SK-N-SH (cell line): ENCODE results near the gene PCDHB9.
"Not testable (repeated sequence)": the region's sequence is repeated elsewhere in the genome, so short reads cannot be mapped to it uniquely, and the experiment has no call there.

Experiments
- FOXM1 ChIP-seq: IDR thresholded peaks from 2 replicates; pipeline ENCODE4 v1.4.0; 2012; ENCODE audit warnings: low read depth, mild to moderate bottlenecking
- POLR2AphosphoS5 ChIP-seq: IDR thresholded peaks from 2 replicates; pipeline ENCODE4 v1.6.1; 2012; ENCODE audit warnings: low read depth, low read length
- RAD21 ChIP-seq: IDR thresholded peaks from 2 replicates; pipeline ENCODE4 v1.6.1; 2012; ENCODE audit warnings: mild to moderate bottlenecking, low read length
- TF ChIP-seq, protein P1 (sequence below): IDR thresholded peaks from 2 replicates; pipeline ENCODE4; 2012
- TF ChIP-seq, protein P2 (sequence below): IDR thresholded peaks from 2 replicates; pipeline ENCODE4 v1.4.0; 2012; ENCODE audit warnings: low read depth
- TF ChIP-seq, protein P3 (sequence below): fragments of 200-600 bp; sonication (generic); IDR thresholded peaks from 2 replicates; pipeline ENCODE4 v1.6.1; 2017; ENCODE audit warnings: antibody characterized with exemption, mild to moderate bottlenecking, moderate library complexity
- TF ChIP-seq, protein P4 (sequence below): IDR thresholded peaks from 2 replicates; pipeline ENCODE4 v1.6.1; 2012; ENCODE audit warnings: mild to moderate bottlenecking, low read depth, low read length, moderate library complexity

DNA sequence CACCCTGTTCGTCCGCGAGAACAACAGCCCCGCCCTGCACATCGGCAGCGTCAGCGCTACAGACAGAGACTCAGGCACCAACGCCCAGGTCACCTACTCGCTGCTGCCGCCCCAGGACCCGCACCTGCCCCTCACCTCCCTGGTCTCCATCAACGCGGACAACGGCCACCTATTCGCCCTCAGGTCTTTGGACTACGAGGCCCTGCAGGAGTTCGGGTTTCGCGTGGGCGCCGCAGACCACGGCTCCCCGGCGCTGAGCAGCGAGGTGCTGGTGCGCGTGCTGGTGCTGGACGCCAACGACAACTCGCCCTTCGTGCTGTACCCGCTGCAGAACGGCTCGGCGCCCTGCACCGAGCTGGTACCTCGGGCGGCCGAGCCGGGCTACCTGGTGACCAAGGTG lies 49.0 kb downstream of the PCDHB9 start:
- TF ChIP-seq, protein P1, sequence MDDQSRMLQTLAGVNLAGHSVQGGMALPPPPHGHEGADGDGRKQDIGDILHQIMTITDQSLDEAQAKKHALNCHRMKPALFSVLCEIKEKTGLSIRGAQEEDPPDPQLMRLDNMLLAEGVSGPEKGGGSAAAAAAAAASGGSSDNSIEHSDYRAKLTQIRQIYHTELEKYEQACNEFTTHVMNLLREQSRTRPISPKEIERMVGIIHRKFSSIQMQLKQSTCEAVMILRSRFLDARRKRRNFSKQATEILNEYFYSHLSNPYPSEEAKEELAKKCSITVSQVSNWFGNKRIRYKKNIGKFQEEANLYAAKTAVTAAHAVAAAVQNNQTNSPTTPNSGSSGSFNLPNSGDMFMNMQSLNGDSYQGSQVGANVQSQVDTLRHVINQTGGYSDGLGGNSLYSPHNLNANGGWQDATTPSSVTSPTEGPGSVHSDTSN, result not testable (repeated sequence)
- TF ChIP-seq, protein P2, sequence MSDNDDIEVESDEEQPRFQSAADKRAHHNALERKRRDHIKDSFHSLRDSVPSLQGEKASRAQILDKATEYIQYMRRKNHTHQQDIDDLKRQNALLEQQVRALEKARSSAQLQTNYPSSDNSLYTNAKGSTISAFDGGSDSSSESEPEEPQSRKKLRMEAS, result not testable (repeated sequence)
- TF ChIP-seq, protein P3, sequence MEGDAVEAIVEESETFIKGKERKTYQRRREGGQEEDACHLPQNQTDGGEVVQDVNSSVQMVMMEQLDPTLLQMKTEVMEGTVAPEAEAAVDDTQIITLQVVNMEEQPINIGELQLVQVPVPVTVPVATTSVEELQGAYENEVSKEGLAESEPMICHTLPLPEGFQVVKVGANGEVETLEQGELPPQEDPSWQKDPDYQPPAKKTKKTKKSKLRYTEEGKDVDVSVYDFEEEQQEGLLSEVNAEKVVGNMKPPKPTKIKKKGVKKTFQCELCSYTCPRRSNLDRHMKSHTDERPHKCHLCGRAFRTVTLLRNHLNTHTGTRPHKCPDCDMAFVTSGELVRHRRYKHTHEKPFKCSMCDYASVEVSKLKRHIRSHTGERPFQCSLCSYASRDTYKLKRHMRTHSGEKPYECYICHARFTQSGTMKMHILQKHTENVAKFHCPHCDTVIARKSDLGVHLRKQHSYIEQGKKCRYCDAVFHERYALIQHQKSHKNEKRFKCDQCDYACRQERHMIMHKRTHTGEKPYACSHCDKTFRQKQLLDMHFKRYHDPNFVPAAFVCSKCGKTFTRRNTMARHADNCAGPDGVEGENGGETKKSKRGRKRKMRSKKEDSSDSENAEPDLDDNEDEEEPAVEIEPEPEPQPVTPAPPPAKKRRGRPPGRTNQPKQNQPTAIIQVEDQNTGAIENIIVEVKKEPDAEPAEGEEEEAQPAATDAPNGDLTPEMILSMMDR, result not testable (repeated sequence)
- not testable (repeated sequence) for TF ChIP-seq POLR2AphosphoS5, RAD21, FOXM1
- TF ChIP-seq, protein P4, sequence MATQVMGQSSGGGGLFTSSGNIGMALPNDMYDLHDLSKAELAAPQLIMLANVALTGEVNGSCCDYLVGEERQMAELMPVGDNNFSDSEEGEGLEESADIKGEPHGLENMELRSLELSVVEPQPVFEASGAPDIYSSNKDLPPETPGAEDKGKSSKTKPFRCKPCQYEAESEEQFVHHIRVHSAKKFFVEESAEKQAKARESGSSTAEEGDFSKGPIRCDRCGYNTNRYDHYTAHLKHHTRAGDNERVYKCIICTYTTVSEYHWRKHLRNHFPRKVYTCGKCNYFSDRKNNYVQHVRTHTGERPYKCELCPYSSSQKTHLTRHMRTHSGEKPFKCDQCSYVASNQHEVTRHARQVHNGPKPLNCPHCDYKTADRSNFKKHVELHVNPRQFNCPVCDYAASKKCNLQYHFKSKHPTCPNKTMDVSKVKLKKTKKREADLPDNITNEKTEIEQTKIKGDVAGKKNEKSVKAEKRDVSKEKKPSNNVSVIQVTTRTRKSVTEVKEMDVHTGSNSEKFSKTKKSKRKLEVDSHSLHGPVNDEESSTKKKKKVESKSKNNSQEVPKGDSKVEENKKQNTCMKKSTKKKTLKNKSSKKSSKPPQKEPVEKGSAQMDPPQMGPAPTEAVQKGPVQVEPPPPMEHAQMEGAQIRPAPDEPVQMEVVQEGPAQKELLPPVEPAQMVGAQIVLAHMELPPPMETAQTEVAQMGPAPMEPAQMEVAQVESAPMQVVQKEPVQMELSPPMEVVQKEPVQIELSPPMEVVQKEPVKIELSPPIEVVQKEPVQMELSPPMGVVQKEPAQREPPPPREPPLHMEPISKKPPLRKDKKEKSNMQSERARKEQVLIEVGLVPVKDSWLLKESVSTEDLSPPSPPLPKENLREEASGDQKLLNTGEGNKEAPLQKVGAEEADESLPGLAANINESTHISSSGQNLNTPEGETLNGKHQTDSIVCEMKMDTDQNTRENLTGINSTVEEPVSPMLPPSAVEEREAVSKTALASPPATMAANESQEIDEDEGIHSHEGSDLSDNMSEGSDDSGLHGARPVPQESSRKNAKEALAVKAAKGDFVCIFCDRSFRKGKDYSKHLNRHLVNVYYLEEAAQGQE, result not testable (repeated sequence)
